Stimulated activated CD4-positive, alpha-beta T cell treated with anti-CD3 and anti-CD28 coated beads, Interleukin-12 subunit alpha, Interleukin-12 subunit beta, amount 100 ng/mL, for 24 hours (primary cell): ENCODE results near the gene PPP1R36.
"Not testable (repeated sequence)": the region's sequence is repeated elsewhere in the genome, so short reads cannot be mapped to it uniquely, and the experiment has no call there.

Experiments used
- DNase-seq, 2 experiments: peaks; one replicate each; pipeline ENCODE4 v3.0.0-alpha.2; 2020; ENCODE audit warnings: low read depth in 2 of 2

PPP1R36 gene

GRCh38 chr14:64518229-64518628, 31.5 kb upstream of the PPP1R36 start:
- no peak for DNase-seq

DNA sequence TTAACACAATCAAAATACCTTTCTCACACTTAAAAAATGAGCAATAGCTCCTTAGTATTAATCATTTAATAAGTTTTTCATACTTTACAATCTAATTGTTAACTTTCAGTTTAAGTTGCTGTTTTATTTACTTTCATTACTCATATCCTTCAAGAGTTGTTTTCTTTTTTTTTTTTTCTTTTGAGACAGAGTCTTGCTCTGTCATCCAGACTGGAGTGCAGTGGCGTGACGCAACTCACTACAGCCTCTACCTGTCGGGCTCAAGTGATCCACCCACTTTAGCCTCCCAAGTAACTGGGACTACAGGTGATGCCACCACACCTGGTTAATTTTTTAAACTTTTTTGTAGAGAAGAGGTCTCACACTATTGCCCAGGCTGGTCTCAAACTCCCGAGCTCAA, 29.1 kb upstream of the PPP1R36 start:
- DNase-seq = no peak

DNA sequence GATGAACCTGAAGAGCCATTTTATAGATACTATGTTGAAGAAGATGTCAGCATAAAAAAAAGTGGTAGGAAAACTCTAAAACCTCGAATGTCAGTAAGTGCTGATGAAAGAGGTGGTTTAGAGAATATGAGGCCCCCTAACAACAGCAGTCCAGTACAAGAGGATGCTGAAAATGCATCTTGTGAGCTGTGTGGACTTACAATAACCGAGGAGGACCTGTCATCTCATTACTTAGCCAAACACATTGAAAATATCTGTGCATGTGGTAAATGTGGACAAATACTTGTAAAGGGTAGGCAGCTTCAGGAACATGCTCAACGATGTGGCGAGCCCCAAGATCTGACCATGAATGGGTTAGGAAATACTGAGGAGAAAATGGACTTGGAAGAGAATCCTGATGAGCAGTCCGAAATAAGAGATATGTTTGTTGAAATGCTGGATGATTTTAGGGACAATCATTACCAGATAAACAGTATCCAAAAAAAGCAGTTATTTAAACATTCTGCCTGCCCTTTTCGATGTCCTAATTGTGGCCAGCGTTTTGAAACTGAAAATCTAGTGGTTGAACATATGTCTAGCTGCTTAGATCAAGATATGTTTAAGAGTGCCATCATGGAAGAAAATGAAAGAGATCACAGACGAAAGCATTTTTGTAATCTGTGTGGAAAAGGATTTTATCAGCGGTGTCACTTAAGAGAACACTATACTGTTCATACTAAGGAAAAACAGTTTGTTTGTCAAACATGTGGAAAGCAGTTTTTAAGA, 27.0 kb upstream of the PPP1R36 start:
- no peak for DNase-seq

DNA sequence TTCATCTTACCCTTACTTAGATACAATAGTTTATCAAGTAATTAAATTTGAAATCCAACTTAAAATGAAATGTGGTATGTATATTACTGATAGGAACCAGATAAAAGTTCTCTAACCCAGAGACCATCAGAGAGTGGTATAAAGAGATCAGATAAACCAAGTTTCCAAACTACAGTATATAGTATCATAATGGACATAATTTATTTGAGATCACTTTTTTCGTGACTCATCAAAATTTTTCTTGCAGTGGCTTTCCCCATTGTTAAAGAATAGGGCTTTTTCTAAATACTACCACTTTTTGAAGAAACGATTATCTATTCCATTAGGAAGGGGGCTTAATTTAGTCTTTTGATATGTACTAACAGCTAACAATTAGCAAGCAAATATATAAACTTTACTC, 24.4 kb upstream of the PPP1R36 start:
- DNase-seq = no peak

- no peak for DNase-seq
Observed at GRCh38 chr14:64531567-64531966, 18.2 kb upstream of the PPP1R36 start.

- no peak for DNase-seq
Observed at GRCh38 chr14:64536488-64537245, 13.1 kb upstream of the PPP1R36 start.

GRCh38 chr14:64540208-64541202, 9.3 kb upstream of the PPP1R36 start, which contains the start of gene HSPA2:
Gene HSPA2, plus strand, starts transcription at chr14:64540741. Its CDS starts 109 bp downstream, at chr14:64540850.
- DNase-seq = peak; percentile 86 to 92

GRCh38 chr14:64541261-64541971, 8.3 kb upstream of the PPP1R36 start:
- DNase-seq = no peak

DNA sequence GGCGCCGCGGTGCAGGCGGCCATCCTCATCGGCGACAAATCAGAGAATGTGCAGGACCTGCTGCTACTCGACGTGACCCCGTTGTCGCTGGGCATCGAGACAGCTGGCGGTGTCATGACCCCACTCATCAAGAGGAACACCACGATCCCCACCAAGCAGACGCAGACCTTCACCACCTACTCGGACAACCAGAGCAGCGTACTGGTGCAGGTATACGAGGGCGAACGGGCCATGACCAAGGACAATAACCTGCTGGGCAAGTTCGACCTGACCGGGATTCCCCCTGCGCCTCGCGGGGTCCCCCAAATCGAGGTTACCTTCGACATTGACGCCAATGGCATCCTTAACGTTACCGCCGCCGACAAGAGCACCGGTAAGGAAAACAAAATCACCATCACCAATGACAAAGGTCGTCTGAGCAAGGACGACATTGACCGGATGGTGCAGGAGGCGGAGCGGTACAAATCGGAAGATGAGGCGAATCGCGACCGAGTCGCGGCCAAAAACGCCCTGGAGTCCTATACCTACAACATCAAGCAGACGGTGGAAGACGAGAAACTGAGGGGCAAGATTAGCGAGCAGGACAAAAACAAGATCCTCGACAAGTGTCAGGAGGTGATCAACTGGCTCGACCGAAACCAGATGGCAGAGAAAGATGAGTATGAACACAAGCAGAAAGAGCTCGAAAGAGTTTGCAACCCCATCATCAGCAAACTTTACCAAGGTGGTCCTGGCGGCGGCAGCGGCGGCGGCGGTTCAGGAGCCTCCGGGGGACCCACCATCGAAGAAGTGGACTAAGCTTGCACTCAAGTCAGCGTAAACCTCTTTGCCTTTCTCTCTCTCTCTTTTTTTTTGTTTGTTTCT, 7.6 kb upstream of the PPP1R36 start:
- no peak for DNase-seq

DNA sequence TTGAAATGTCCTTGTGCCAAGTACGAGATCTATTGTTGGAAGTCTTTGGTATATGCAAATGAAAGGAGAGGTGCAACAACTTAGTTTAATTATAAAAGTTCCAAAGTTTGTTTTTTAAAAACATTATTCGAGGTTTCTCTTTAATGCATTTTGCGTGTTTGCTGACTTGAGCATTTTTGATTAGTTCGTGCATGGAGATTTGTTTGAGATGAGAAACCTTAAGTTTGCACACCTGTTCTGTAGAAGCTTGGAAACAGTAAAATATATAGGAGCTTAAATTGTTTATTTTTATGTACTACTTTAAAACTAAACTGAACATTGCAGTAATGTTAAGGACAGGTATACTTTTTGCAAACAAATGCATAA, 6.9 kb upstream of the PPP1R36 start:
- no peak for DNase-seq

GRCh38 chr14:64544607-64545312, 5.0 kb upstream of the PPP1R36 start:
- DNase-seq = no peak

DNA sequence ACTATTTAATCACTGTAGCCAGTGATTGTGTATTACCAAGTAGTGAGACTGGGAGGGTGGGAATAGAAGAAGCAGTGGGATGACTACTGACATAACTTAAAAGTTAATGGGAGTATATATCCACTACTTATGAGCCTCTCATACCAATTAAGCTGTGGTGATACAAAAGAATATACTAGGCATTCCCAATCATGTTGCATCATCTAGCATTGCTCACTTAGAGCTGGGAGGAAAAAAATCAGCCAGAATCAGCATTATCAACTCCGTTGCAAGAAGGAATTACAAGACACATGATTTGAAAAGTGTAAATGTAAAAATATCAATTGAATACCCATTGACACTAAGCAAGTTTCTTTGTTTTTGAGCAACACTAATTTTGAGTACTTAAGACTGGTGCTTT, 745 bp upstream of the PPP1R36 start:
- no peak for DNase-seq

DNA sequence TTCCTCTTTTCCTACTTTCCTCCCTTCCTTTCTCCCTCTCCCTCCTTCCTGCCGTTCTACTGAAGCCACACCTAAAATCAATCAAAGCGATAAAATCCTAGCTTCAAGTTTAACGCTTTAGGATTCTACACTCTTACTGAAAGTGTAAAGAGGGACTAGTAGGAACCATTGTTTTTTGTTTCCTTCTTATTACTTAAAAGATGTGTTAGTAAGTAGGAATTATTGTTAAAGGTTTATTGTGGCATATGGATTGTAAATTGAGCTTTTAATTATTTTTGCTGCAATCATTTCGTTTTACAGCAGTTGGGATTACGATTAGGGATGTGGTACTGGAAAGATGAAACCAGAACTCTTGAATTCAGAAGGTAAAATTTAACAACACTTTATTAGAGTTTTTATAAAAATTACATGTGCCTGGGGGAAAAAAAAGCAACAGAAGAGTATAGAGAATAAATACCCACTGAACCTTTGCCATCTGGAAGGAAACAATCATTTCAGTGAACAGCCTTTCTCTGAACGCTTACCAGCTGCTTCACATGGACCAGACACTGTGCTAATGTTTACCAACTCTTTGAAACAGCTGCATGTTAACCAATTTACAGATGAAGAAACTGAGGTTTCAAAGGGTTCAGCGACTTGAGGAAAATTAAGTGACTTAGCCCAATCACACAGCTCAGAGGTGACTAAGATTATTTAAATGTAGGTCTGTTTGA, 1.0 kb downstream of the PPP1R36 start:
- DNase-seq = no peak

DNA sequence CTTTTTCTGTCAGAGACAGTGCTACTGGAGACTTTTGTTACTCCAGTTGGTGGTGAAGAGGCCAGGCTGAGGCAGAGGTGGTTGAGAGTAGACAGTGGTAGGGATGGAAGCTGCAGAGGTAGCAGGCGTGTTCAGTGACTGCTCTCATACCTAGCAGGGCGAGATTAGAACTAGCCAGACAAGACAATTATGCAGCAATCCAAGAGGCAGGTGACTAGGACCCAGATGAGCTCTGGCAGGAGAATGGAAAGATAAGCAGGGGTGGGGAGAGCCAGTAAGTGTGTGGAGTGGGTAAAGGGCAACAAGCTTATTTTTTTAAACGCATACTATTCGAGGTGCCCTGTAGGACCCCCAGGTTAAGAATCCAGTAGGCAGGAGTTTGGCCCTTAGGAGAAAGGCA, 4.8 kb downstream of the PPP1R36 start:
- DNase-seq = no peak

DNA sequence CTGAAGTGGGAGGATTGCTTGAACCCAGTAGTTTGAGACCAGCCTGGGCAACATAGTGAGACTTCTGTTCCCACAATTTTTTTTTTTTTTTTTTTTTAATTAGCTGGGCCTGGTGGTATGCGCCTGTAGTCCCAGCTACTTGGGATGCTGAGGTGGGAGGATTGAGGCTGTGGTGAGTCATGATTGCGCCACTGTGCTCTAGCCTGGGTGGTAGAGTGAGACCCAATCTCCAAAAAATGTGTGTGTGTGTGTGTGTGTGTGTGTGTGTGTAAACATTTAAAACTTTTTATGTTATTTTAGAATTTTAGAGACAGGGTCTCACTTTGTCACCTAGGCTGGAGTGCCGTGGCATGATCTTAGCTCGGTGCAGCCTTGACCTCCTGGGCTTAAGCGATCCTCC, 6.8 kb downstream of the PPP1R36 start:
- DNase-seq = no peak

DNA sequence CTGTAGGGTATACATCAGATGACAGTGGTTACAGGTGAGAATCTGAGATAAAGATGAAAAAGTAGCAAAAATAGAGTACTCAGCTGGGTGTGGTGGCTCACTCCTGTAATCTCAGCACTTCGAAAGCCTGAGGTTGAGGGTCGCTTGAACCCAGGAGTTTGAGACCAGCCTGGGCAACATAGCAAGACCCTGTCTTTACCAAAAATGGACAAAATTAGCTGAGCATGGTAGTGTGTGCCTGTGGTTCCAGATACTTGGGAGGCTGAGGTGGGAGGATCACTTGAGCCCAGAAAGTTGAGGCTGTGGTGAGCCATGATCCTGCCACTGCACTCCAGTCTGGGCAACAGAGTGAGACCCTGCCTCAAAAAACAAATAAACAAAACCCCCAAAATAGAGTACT, 8.5 kb downstream of the PPP1R36 start:
- DNase-seq = not testable (repeated sequence)

DNA sequence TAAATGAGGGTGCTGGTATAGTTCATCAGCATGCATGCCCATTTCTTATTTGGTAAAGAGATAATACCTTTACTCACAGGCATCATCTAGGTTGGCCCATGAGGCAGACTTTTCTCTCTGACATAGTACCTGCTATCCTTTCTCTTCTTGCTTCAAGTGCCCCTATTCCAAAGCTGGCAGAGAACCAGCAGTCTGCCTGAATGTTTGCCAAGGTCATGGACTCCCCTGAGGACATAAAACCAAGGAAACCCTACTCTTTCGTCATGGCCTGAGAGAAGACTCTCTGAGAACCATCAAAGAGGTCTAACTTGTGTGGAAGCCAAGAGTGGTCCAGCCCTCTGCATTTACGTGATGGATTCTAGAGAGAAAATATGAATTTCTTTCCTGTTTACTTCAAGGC, 11.9 kb downstream of the PPP1R36 start:
- no peak for DNase-seq

GRCh38 chr14:64562436-64562835, 12.7 kb downstream of the PPP1R36 start:
- no peak for DNase-seq

DNA sequence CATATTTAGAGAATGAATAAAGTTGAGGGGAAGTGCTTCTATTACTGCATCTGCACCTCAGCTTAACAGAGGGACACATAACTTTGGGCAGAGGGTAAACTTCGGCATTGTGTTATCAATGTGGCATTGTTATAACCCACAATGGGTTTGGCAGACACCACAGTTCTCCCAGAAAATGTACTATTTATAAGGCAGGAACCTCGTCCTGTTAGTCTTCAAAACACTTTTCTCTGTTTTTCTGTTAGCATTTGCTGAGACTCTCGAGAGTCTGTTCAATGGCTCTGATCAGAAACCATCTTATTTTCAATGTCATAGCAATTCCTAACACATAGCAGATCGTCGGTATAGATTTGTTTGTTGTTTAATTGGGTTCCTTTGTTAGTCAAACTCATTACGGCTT, 13.9 kb downstream of the PPP1R36 start:
- DNase-seq = no peak
